DND-41 (cell line): ENCODE data around the gene ROBO2.

Experiments used
- ATAC-seq: fragments of 200-7000 bp; cut with Tn5 transposase; 3 replicates; pipeline ENCODE4 v1.9.1; 2021; ENCODE audit warnings: low read depth; ENCODE audit not compliant: insufficient read depth
- DNase-seq: peaks from one replicate; pipeline ENCODE4 v3.0.0-alpha.2; 2020
- H2AFZ ChIP-seq: 2 replicates; pipeline ENCODE4 v1.6.0; 2012; ENCODE audit warnings: low read depth, low read length
- H3K27ac ChIP-seq: 2 replicates; pipeline ENCODE4 v1.5.1; 2012; ENCODE audit warnings: low read length, inconsistent platforms
- H3K27me3 ChIP-seq: fragments of 200-600 bp; sonication (generic); 2 replicates; pipeline ENCODE4 v1.6.0; 2012; ENCODE audit warnings: low read length, mild to moderate bottlenecking, inconsistent platforms; ENCODE audit not compliant: insufficient read depth, poor library complexity
- H3K36me3 ChIP-seq: 2 replicates; pipeline ENCODE4 v1.5.1; 2012; ENCODE audit warnings: low read length, inconsistent platforms; ENCODE audit not compliant: insufficient read depth
- H3K4me1 ChIP-seq: 2 replicates; pipeline ENCODE4 v1.5.1; 2012; ENCODE audit warnings: mild to moderate bottlenecking, low read length; ENCODE audit not compliant: insufficient read depth
- H3K4me2 ChIP-seq: 2 replicates; pipeline ENCODE4 v1.6.0; 2012; ENCODE audit warnings: mild to moderate bottlenecking, moderate library complexity, low read length, inconsistent platforms; ENCODE audit not compliant: insufficient read depth
- H3K4me3 ChIP-seq, 2 experiments: fragments of 200-600 bp in 1 of 2; shearing (Covaris generic) in 1 of 2; 2 replicates each; pipeline ENCODE4 v1.5.1; 2012 to 2016; ENCODE audit warnings: inconsistent platforms in 2 of 2, low read length in 2 of 2, mild to moderate bottlenecking in 2 of 2, low read depth in 1 of 2, moderate library complexity in 1 of 2
- H3K79me2 ChIP-seq: 2 replicates; pipeline ENCODE4 v1.6.0; 2012; ENCODE audit warnings: low read length, inconsistent platforms; ENCODE audit not compliant: insufficient read depth
- H3K9ac ChIP-seq: 2 replicates; pipeline ENCODE4 v1.6.0; 2012; ENCODE audit warnings: low read depth, mild to moderate bottlenecking, inconsistent platforms, low read length, moderate library complexity
- H3K9me3 ChIP-seq: 2 replicates; pipeline ENCODE4 v1.5.1; 2012; ENCODE audit warnings: low read length, moderate library complexity, mild to moderate bottlenecking, inconsistent platforms; ENCODE audit not compliant: insufficient read depth, severe bottlenecking
- H4K20me1 ChIP-seq: 2 replicates; pipeline ENCODE4 v1.6.0; 2012; ENCODE audit warnings: low read length; ENCODE audit not compliant: insufficient read depth
- CTCF ChIP-seq: IDR thresholded peaks from 2 replicates; pipeline ENCODE4 v1.5.1; 2012; ENCODE audit warnings: borderline replicate concordance, low read length, moderate library complexity, mild to moderate bottlenecking; ENCODE audit not compliant: poor library complexity, severe bottlenecking; ENCODE audit errors: extremely low read depth
- EZH2 ChIP-seq: IDR thresholded peaks from 3 replicates; pipeline ENCODE4 v1.6.1; 2012; ENCODE audit warnings: borderline replicate concordance, low read depth, mild to moderate bottlenecking, moderate library complexity, low read length, inconsistent platforms; ENCODE audit not compliant: severe bottlenecking

The ROBO2 gene

GRCh38 chr3:77149382-77149781 is 109.5 kb downstream of the ROBO2 start:
- Histone ChIP-seq H3K79me2 (no peaks in the 10 kb centered on the region), H3K9me3 (no peaks in the 10 kb centered on the region), H4K20me1 (no peaks in the 10 kb centered on the region), H3K4me3 (no peak overlapping the region), H3K4me1 (no peaks in the 10 kb centered on the region), H3K27me3 (no peaks in the 10 kb centered on the region), H3K36me3 (no peaks in the 10 kb centered on the region), H3K9ac (no peak overlapping the region), H2AFZ (no peak overlapping the region), H3K4me2 (no peak overlapping the region), H3K27ac (no peak overlapping the region)
- no peak for ATAC-seq
- no peak for DNase-seq
- TF ChIP-seq EZH2 (no peak), CTCF (no peak)

- Histone ChIP-seq H3K4me1 (no peaks in the 10 kb centered on the region), H3K27ac (no peak overlapping the region), H3K9me3 (no peaks in the 10 kb centered on the region), H4K20me1 (no peaks in the 10 kb centered on the region), H3K36me3 (no peaks in the 10 kb centered on the region), H3K9ac (no peak overlapping the region), H3K79me2 (no peaks in the 10 kb centered on the region), H2AFZ (no peak overlapping the region), H3K27me3 (no peaks in the 10 kb centered on the region), H3K4me2 (no peak overlapping the region), H3K4me3 (no peak overlapping the region)
- DNase-seq: no peak
- TF ChIP-seq CTCF (no peak), EZH2 (no peak)
- no peak for ATAC-seq
Measured at GRCh38 chr3:77150028-77150427, 110.1 kb downstream of the ROBO2 start.

GRCh38 chr3:77150759-77151158 is 110.9 kb downstream of the ROBO2 start:
- ATAC-seq (no peak), DNase-seq (no peak)
- Histone ChIP-seq H3K9me3 (no peaks in the 10 kb centered on the region), H3K4me2 (no peak overlapping the region), H3K79me2 (no peaks in the 10 kb centered on the region), H3K27me3 (no peaks in the 10 kb centered on the region), H3K36me3 (no peaks in the 10 kb centered on the region), H3K4me3 (no peak overlapping the region), H3K9ac (no peak overlapping the region), H4K20me1 (no peaks in the 10 kb centered on the region), H3K27ac (no peak overlapping the region), H3K4me1 (no peaks in the 10 kb centered on the region), H2AFZ (no peak overlapping the region)
- no peak for TF ChIP-seq CTCF
- TF ChIP-seq EZH2: no peak
